Fibroblast of lung (primary cell): Measurements from ENCODE around the gene TNFRSF9. TPM values are rescaled to one million over a fixed set of nuclear protein-coding genes. Genes with fewer than 3 reads are reported as not detected.

Experiments
- DNase-seq, 2 donors: peaks; one replicate each; pipeline versions ENCODE4 v3.0.0 to v3.0.0-alpha.2; 2010; ENCODE audit warnings: low read depth in 2 of 2
- H2AFZ ChIP-seq: 2 replicates; pipeline ENCODE4 v1.5.1; 2012; ENCODE audit warnings: low read length, control low read depth, inconsistent platforms
- H3K27ac ChIP-seq: 2 replicates; pipeline ENCODE4 v1.5.1; 2011; ENCODE audit warnings: low read length, control low read depth; ENCODE audit not compliant: insufficient read depth
- H3K27me3 ChIP-seq: 2 replicates; pipeline ENCODE4 v1.5.1; 2011; ENCODE audit warnings: mild to moderate bottlenecking, low read length; ENCODE audit not compliant: control insufficient read depth, insufficient read depth
- H3K36me3 ChIP-seq: 2 replicates; pipeline ENCODE4 v1.5.1; 2011; ENCODE audit warnings: low read length; ENCODE audit not compliant: control insufficient read depth, insufficient read depth
- H3K4me1 ChIP-seq: 2 replicates; pipeline ENCODE4 v1.5.1; 2011; ENCODE audit warnings: low read length; ENCODE audit not compliant: control insufficient read depth, insufficient read depth; ENCODE audit errors: extremely low read depth
- H3K4me2 ChIP-seq: 2 replicates; pipeline ENCODE4 v1.5.1; 2011; ENCODE audit warnings: low read length, control low read depth; ENCODE audit not compliant: insufficient read depth; ENCODE audit errors: extremely low read depth
- H3K4me3 ChIP-seq, 4 experiments: fragments of 200-600 bp in 1 of 4; sonication (generic) in 1 of 4; replicated peaks in 1 of 4; 2 replicates each; pipeline ENCODE4 v1.5.1; 2011 to 2016; ENCODE audit warnings: low read length in 4 of 4, low read depth in 3 of 4, mild to moderate bottlenecking in 3 of 4, control low read depth in 2 of 4, inconsistent platforms in 1 of 4, mixed read lengths in 1 of 4; ENCODE audit not compliant: insufficient read depth in 1 of 4; ENCODE audit errors: control extremely low read depth in 1 of 4
- H3K79me2 ChIP-seq: 2 replicates; pipeline ENCODE4 v1.5.1; 2012; ENCODE audit warnings: mild to moderate bottlenecking, low read length, inconsistent platforms; ENCODE audit not compliant: control insufficient read depth, insufficient read depth
- H3K9ac ChIP-seq: 2 replicates; pipeline ENCODE4 v1.5.1; 2011; ENCODE audit warnings: mild to moderate bottlenecking, low read length, control low read depth; ENCODE audit not compliant: insufficient read depth
- H3K9me3 ChIP-seq: 2 replicates; pipeline ENCODE4 v1.5.1; 2012; ENCODE audit warnings: low read depth, low read length; ENCODE audit not compliant: control insufficient read depth, insufficient read depth
- H4K20me1 ChIP-seq: 2 replicates; pipeline ENCODE4 v1.5.1; 2011; ENCODE audit warnings: low read length; ENCODE audit not compliant: control insufficient read depth, insufficient read depth; ENCODE audit errors: extremely low read depth
- EZH2 ChIP-seq: IDR thresholded peaks from 2 replicates; pipeline ENCODE4 v1.5.1; 2012; ENCODE audit warnings: low read length, control low read depth, mild to moderate bottlenecking; ENCODE audit errors: missing control alignments
- polyA plus RNA-seq, 2 donors: library from polyadenylated mRNA; depleted of rRNA in 1 of 2; stranded (reverse) in 1 of 2; unstranded in 1 of 2; fragments of >200 nt; gene quantifications; 2 replicates each; pipeline ENCODE4 v1.2.1, GENCODE V29; 2011 to 2012; ENCODE audit warnings: missing spikeins in 1 of 2
- total RNA-seq: library from RNA; depleted of rRNA; stranded (reverse); fragments of >200 nt; gene quantifications from 2 replicates; pipeline ENCODE4 v1.2.1, GENCODE V29; 2014
- TF ChIP-seq, protein P1 (sequence below), 2 donors: IDR thresholded peaks in 1 of 2; conservative IDR thresholded peaks in 1 of 2; 1 replicate in 1 of 2; 2 replicates in 1 of 2; pipeline ENCODE4 v1.5.1; 2011 to 2012; ENCODE audit warnings: low read length in 2 of 2, control low read depth in 1 of 2, inconsistent platforms in 1 of 2, low read depth in 1 of 2, mild to moderate bottlenecking in 1 of 2

Gene TNFRSF9
- total and polyA plus RNA-seq, 2 donors (not counting 1 experiment from before 2014, with no cell fraction given): 0.02 TPM; not detected in 1

DNA sequence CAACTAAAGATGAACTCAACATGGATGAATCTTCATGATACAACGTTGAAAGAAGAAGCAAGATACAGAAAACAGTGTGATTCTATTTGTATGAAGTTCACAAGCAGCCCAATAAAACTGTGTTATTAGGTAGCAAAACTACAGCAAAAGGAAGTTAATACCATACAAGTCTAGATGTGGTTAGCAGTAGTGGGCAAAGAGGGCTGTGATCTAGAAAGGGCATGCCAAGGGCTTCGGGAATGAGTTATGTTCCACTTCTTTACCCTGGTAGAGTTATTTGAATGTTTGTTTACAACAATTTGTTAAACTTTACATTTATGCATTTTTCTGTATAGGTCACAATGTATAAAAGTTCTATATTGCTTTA is 9.2 kb downstream of the TNFRSF9 start:
- Histone ChIP-seq H3K4me3 (no peak overlapping the region), H2AFZ (no peak overlapping the region), H3K9me3 (no peaks in the 10 kb centered on the region), H3K79me2 (no peaks in the 10 kb centered on the region), H4K20me1 (no peaks in the 10 kb centered on the region), H3K4me1 (no peaks in the 10 kb centered on the region), H3K27me3 (peaks cover 3% of the 10 kb centered on the region), H3K27ac (no peak overlapping the region), H3K9ac (no peak overlapping the region), H3K36me3 (no peaks in the 10 kb centered on the region), H3K4me2 (no peak overlapping the region)
- DNase-seq: no peak
- no peak for TF ChIP-seq EZH2
- TF ChIP-seq, protein P1, sequence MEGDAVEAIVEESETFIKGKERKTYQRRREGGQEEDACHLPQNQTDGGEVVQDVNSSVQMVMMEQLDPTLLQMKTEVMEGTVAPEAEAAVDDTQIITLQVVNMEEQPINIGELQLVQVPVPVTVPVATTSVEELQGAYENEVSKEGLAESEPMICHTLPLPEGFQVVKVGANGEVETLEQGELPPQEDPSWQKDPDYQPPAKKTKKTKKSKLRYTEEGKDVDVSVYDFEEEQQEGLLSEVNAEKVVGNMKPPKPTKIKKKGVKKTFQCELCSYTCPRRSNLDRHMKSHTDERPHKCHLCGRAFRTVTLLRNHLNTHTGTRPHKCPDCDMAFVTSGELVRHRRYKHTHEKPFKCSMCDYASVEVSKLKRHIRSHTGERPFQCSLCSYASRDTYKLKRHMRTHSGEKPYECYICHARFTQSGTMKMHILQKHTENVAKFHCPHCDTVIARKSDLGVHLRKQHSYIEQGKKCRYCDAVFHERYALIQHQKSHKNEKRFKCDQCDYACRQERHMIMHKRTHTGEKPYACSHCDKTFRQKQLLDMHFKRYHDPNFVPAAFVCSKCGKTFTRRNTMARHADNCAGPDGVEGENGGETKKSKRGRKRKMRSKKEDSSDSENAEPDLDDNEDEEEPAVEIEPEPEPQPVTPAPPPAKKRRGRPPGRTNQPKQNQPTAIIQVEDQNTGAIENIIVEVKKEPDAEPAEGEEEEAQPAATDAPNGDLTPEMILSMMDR (conservative IDR thresholded peaks at IDR 0.05 in 1 of 2, IDR thresholded peaks at IDR 0.05 in 1 of 2; ENCODE audit: low read depth in 1 of 2, low read length in 2 of 2): no peak

GRCh38 chr1:7930645-7931445 is 9.8 kb downstream of the TNFRSF9 start:
- no peak for DNase-seq
- no peak overlapping the region for H2AFZ ChIP-seq
- TF ChIP-seq, protein P1 (conservative IDR thresholded peaks at IDR 0.05 in 1 of 2, IDR thresholded peaks at IDR 0.05 in 1 of 2; ENCODE audit: low read depth in 1 of 2, low read length in 2 of 2): no peak
- TF ChIP-seq EZH2: no peak
- no peak overlapping the region for H3K9ac ChIP-seq
- no peak overlapping the region for H3K4me2 ChIP-seq
- H4K20me1 ChIP-seq: no peaks in the 10 kb centered on the region
- H3K79me2 ChIP-seq: no peaks in the 10 kb centered on the region
- peaks cover 3% of the 10 kb centered on the region for H3K27me3 ChIP-seq
- no peaks in the 10 kb centered on the region for H3K4me1 ChIP-seq
- no peak overlapping the region for H3K27ac ChIP-seq
- no peaks in the 10 kb centered on the region for H3K9me3 ChIP-seq
- H3K4me3 ChIP-seq: no peak overlapping the region
- no peaks in the 10 kb centered on the region for H3K36me3 ChIP-seq

GRCh38 chr1:7929637-7930036 is 11.0 kb downstream of the TNFRSF9 start:
- H3K4me1 ChIP-seq: no peaks in the 10 kb centered on the region
- no peaks in the 10 kb centered on the region for H3K79me2 ChIP-seq
- H4K20me1 ChIP-seq: no peaks in the 10 kb centered on the region
- H3K9me3 ChIP-seq: no peaks in the 10 kb centered on the region
- no peaks in the 10 kb centered on the region for H3K36me3 ChIP-seq
- TF ChIP-seq, protein P1 (conservative IDR thresholded peaks at IDR 0.05 in 1 of 2, IDR thresholded peaks at IDR 0.05 in 1 of 2; ENCODE audit: low read depth in 1 of 2, low read length in 2 of 2): no peak
- TF ChIP-seq EZH2: no peak
- H3K4me2 ChIP-seq: no peak overlapping the region
- H2AFZ ChIP-seq: no peak overlapping the region
- no peak overlapping the region for H3K9ac ChIP-seq
- H3K4me3 ChIP-seq: no peak overlapping the region
- no peak overlapping the region for H3K27ac ChIP-seq
- H3K27me3 ChIP-seq: peaks cover 3% of the 10 kb centered on the region
- no peak for DNase-seq
